ENCODE data around the gene ANXA4. TPM values are rescaled to one million over a fixed set of nuclear protein-coding genes. Genes with fewer than 3 reads are reported as not detected.
"Not testable (repeated sequence)": the region's sequence is repeated elsewhere in the genome, so short reads cannot be mapped to it uniquely, and the experiment has no call there.

The ANXA4 gene
- total RNA-seq, 2 donors from 2014 or later, result 11.4 to 13.4 TPM

GRCh38 chr2:69769272-69769671 is 27.3 kb downstream of the ANXA4 start:
- DNase-seq (no peak), ATAC-seq (no peak)
- Mint-ChIP-seq H3K36me3 (ENCODE audit: low read depth) (no peaks in the 10 kb centered on the region), H3K4me3 (no peak overlapping the region), H3K4me1 (peaks cover 23% of the 10 kb centered on the region), H3K27me3 (no peaks in the 10 kb centered on the region), H3K27ac (no peak overlapping the region)
- H3K9me3 ChIP-seq (ENCODE audit: control insufficient read depth, low read length, poor library complexity, severe bottlenecking), result no peaks in the 10 kb centered on the region

- no peak for DNase-seq
- Mint-ChIP-seq H3K4me1 (peaks cover 26% of the 10 kb centered on the region), H3K36me3 (ENCODE audit: low read depth) (no peaks in the 10 kb centered on the region), H3K27ac (no peak overlapping the region), H3K4me3 (no peak overlapping the region), H3K27me3 (no peaks in the 10 kb centered on the region)
- no peaks in the 10 kb centered on the region for H3K9me3 ChIP-seq (ENCODE audit: control insufficient read depth, low read length, poor library complexity, severe bottlenecking)
- no peak for ATAC-seq
Measured at GRCh38 chr2:69770193-69770702, 28.3 kb downstream of the ANXA4 start.

- Mint-ChIP-seq H3K4me3 (no peak overlapping the region), H3K27ac (no peak overlapping the region), H3K4me1 (peaks cover 24% of the 10 kb centered on the region), H3K36me3 (ENCODE audit: low read depth) (no peaks in the 10 kb centered on the region), H3K27me3 (no peaks in the 10 kb centered on the region)
- H3K9me3 ChIP-seq (ENCODE audit: control insufficient read depth, low read length, poor library complexity, severe bottlenecking), result no peaks in the 10 kb centered on the region
- no peak for ATAC-seq
- DNase-seq, result no peak
Measured at GRCh38 chr2:69770747-69771146, 28.8 kb downstream of the ANXA4 start.

GRCh38 chr2:69771461-69771860 is 29.5 kb downstream of the ANXA4 start:
- no peak for ATAC-seq
- no peaks in the 10 kb centered on the region for H3K27me3 Mint-ChIP-seq
- no peak overlapping the region for H3K27ac Mint-ChIP-seq
- H3K4me3 Mint-ChIP-seq, result no peak overlapping the region
- DNase-seq, result no peak
- peaks cover 21% of the 10 kb centered on the region for H3K4me1 Mint-ChIP-seq
- no peaks in the 10 kb centered on the region for H3K9me3 ChIP-seq (ENCODE audit: control insufficient read depth, low read length, poor library complexity, severe bottlenecking)
- H3K36me3 Mint-ChIP-seq (ENCODE audit: low read depth), result no peaks in the 10 kb centered on the region

- no peak for ATAC-seq
- peaks cover 21% of the 10 kb centered on the region for H3K4me1 Mint-ChIP-seq
- no peak for DNase-seq
- no peak overlapping the region for H3K4me3 Mint-ChIP-seq
- H3K9me3 ChIP-seq (ENCODE audit: control insufficient read depth, low read length, poor library complexity, severe bottlenecking), result no peaks in the 10 kb centered on the region
- no peaks in the 10 kb centered on the region for H3K27me3 Mint-ChIP-seq
- no peaks in the 10 kb centered on the region for H3K36me3 Mint-ChIP-seq (ENCODE audit: low read depth)
- no peak overlapping the region for H3K27ac Mint-ChIP-seq
Measured at GRCh38 chr2:69773206-69773605, 31.3 kb downstream of the ANXA4 start.

GRCh38 chr2:69774258-69774983 is 32.5 kb downstream of the ANXA4 start:
- not testable (repeated sequence) for H3K9me3 ChIP-seq (ENCODE audit: control insufficient read depth, low read length, poor library complexity, severe bottlenecking); DNase-seq; H3K36me3 Mint-ChIP-seq (ENCODE audit: low read depth); H3K27me3 Mint-ChIP-seq; ATAC-seq
- Mint-ChIP-seq H3K4me1 (peaks cover 21% of the 10 kb centered on the region), H3K27ac (peak overlapping the region; percentile 69), H3K4me3 (peak overlapping the region; percentile 9)

GRCh38 chr2:69774984-69775982 is 33.3 kb downstream of the ANXA4 start:
- peak overlapping the region; percentile 69 for H3K27ac Mint-ChIP-seq
- no peaks in the 10 kb centered on the region for H3K36me3 Mint-ChIP-seq (ENCODE audit: low read depth)
- H3K4me1 Mint-ChIP-seq, result peaks cover 21% of the 10 kb centered on the region
- DNase-seq (no peak), ATAC-seq (peak; percentile 84)
- peak overlapping the region; percentile 52 for H3K4me3 Mint-ChIP-seq
- no peaks in the 10 kb centered on the region for H3K27me3 Mint-ChIP-seq
- no peaks in the 10 kb centered on the region for H3K9me3 ChIP-seq (ENCODE audit: control insufficient read depth, low read length, poor library complexity, severe bottlenecking)

- Mint-ChIP-seq H3K27ac (no peak overlapping the region), H3K27me3 (no peaks in the 10 kb centered on the region), H3K4me1 (peaks cover 17% of the 10 kb centered on the region), H3K4me3 (no peak overlapping the region), H3K36me3 (ENCODE audit: low read depth) (no peaks in the 10 kb centered on the region)
- ATAC-seq, result no peak
- DNase-seq, result no peak
- no peaks in the 10 kb centered on the region for H3K9me3 ChIP-seq (ENCODE audit: control insufficient read depth, low read length, poor library complexity, severe bottlenecking)
Measured at GRCh38 chr2:69776886-69777785, 35.2 kb downstream of the ANXA4 start.

GRCh38 chr2:69777786-69778105 is 35.8 kb downstream of the ANXA4 start:
- H3K36me3 Mint-ChIP-seq (ENCODE audit: low read depth), result no peaks in the 10 kb centered on the region
- no peak overlapping the region for H3K27ac Mint-ChIP-seq
- no peaks in the 10 kb centered on the region for H3K27me3 Mint-ChIP-seq
- peaks cover 16% of the 10 kb centered on the region for H3K4me1 Mint-ChIP-seq
- H3K9me3 ChIP-seq (ENCODE audit: control insufficient read depth, low read length, poor library complexity, severe bottlenecking), result no peaks in the 10 kb centered on the region
- ATAC-seq (no peak), DNase-seq (no peak)
- no peak overlapping the region for H3K4me3 Mint-ChIP-seq

GRCh38 chr2:69779258-69780001 is 37.5 kb downstream of the ANXA4 start:
- no peaks in the 10 kb centered on the region for H3K27me3 Mint-ChIP-seq
- H3K27ac Mint-ChIP-seq, result no peak overlapping the region
- no peak overlapping the region for H3K4me3 Mint-ChIP-seq
- DNase-seq, result no peak
- peaks cover 14% of the 10 kb centered on the region for H3K4me1 Mint-ChIP-seq
- no peaks in the 10 kb centered on the region for H3K9me3 ChIP-seq (ENCODE audit: control insufficient read depth, low read length, poor library complexity, severe bottlenecking)
- peaks cover 2% of the 10 kb centered on the region for H3K36me3 Mint-ChIP-seq (ENCODE audit: low read depth)
- no peak for ATAC-seq

GRCh38 chr2:69780921-69781320 is 39.0 kb downstream of the ANXA4 start:
- H3K9me3 ChIP-seq (ENCODE audit: control insufficient read depth, low read length, poor library complexity, severe bottlenecking), result no peaks in the 10 kb centered on the region
- no peak overlapping the region for H3K27ac Mint-ChIP-seq
- H3K4me3 Mint-ChIP-seq, result no peak overlapping the region
- DNase-seq (no peak), ATAC-seq (no peak)
- no peaks in the 10 kb centered on the region for H3K27me3 Mint-ChIP-seq
- peaks cover 3% of the 10 kb centered on the region for H3K36me3 Mint-ChIP-seq (ENCODE audit: low read depth)
- peaks cover 6% of the 10 kb centered on the region for H3K4me1 Mint-ChIP-seq

All from T-helper 17 cell (primary cell).